Ishikawa (cell line): ENCODE results near the gene AHSP.

ENCODE experiments used
- CEBPB ChIP-seq: IDR thresholded peaks from 2 replicates; pipeline ENCODE4 v1.6.1; 2012
- CREB1 ChIP-seq: IDR thresholded peaks from 2 replicates; pipeline ENCODE4 v1.6.1; 2012; ENCODE audit warnings: low read depth
- EGR1 ChIP-seq: IDR thresholded peaks from 2 replicates; pipeline ENCODE4 v1.6.1; 2012
- EP300 ChIP-seq: IDR thresholded peaks from 2 replicates; pipeline ENCODE4 v1.6.1; 2012; ENCODE audit warnings: borderline replicate concordance
- FOXM1 ChIP-seq: IDR thresholded peaks from 2 replicates; pipeline ENCODE4 v1.6.1; 2012; ENCODE audit warnings: low read depth, borderline replicate concordance
- NFIC ChIP-seq: IDR thresholded peaks from 2 replicates; pipeline ENCODE4 v1.6.1; 2012
- RAD21 ChIP-seq: IDR thresholded peaks from 2 replicates; pipeline ENCODE4 v1.6.1; 2012; ENCODE audit warnings: low read depth
- TAF1 ChIP-seq: IDR thresholded peaks from 2 replicates; pipeline ENCODE4 v1.6.1; 2012; ENCODE audit warnings: low read depth, mild to moderate bottlenecking
- TCF12 ChIP-seq: IDR thresholded peaks from 2 replicates; pipeline ENCODE4 v1.6.1; 2012; ENCODE audit warnings: low read depth
- TEAD4 ChIP-seq: IDR thresholded peaks from 2 replicates; pipeline ENCODE4 v1.6.1; 2012
- YY1 ChIP-seq: IDR thresholded peaks from 2 replicates; pipeline ENCODE4 v1.6.1; 2012; ENCODE audit warnings: low read depth
- ZBTB7A ChIP-seq: IDR thresholded peaks from 2 replicates; pipeline ENCODE4 v1.6.1; 2012; ENCODE audit warnings: low read depth
- TF ChIP-seq, protein P1 (sequence below): IDR thresholded peaks from 2 replicates; pipeline ENCODE4 v1.6.1; 2012; ENCODE audit warnings: low read depth, mild to moderate bottlenecking
- TF ChIP-seq, protein P2 (sequence below): IDR thresholded peaks from 2 replicates; pipeline ENCODE4 v1.6.1; 2012
- TF ChIP-seq, protein P3 (sequence below): IDR thresholded peaks from 2 replicates; pipeline ENCODE4 v1.6.1; 2012

The AHSP gene

DNA sequence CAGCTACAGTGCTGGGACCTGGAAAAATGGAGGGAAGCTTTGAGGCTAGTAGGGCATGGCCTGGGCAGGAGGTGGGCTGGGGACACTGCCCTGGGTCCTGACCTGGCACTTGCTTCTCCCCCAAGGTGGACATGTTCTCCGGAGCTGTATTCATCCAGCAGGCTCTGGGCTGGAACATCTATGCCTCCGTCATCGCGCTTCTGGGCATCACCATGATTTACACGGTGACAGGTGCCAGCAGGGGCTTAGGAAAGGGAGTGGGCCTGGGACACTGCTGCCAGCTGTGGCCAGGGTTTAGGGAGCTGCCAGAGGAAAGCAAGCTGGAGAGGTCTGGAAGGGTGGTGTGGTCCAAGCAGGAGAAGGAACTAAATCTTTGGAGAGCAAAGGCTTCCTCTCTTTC, 41.7 kb upstream of the AHSP start:
- TF ChIP-seq, protein P1, sequence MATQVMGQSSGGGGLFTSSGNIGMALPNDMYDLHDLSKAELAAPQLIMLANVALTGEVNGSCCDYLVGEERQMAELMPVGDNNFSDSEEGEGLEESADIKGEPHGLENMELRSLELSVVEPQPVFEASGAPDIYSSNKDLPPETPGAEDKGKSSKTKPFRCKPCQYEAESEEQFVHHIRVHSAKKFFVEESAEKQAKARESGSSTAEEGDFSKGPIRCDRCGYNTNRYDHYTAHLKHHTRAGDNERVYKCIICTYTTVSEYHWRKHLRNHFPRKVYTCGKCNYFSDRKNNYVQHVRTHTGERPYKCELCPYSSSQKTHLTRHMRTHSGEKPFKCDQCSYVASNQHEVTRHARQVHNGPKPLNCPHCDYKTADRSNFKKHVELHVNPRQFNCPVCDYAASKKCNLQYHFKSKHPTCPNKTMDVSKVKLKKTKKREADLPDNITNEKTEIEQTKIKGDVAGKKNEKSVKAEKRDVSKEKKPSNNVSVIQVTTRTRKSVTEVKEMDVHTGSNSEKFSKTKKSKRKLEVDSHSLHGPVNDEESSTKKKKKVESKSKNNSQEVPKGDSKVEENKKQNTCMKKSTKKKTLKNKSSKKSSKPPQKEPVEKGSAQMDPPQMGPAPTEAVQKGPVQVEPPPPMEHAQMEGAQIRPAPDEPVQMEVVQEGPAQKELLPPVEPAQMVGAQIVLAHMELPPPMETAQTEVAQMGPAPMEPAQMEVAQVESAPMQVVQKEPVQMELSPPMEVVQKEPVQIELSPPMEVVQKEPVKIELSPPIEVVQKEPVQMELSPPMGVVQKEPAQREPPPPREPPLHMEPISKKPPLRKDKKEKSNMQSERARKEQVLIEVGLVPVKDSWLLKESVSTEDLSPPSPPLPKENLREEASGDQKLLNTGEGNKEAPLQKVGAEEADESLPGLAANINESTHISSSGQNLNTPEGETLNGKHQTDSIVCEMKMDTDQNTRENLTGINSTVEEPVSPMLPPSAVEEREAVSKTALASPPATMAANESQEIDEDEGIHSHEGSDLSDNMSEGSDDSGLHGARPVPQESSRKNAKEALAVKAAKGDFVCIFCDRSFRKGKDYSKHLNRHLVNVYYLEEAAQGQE: no peak
- TF ChIP-seq FOXM1: no peak
- TF ChIP-seq, protein P2, sequence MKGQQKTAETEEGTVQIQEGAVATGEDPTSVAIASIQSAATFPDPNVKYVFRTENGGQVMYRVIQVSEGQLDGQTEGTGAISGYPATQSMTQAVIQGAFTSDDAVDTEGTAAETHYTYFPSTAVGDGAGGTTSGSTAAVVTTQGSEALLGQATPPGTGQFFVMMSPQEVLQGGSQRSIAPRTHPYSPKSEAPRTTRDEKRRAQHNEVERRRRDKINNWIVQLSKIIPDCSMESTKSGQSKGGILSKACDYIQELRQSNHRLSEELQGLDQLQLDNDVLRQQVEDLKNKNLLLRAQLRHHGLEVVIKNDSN: no peak

DNA sequence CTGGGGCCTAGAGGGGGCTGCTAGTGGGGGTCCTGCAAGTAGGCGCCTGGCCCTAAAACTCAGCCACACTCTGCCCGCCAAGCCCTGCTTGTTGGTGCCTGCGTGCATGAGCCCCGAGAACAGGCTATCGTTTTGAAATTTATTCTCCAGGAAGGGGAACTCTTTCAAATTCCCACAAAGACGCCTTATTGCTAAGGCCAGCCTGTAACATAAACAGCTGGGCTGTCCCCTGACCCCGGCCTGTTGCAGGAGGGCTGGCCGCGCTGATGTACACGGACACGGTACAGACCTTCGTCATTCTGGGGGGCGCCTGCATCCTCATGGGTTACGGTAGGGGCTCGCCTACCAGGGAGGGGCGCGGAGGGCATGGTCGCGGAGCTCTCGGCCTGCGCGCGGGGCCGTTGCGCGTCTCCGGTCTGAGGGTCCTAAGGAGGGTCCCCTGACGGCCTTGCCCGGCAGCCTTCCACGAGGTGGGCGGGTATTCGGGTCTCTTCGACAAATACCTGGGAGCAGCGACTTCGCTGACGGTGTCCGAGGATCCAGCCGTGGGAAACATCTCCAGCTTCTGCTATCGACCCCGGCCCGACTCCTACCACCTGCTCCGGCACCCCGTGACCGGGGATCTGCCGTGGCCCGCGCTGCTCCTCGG, 40.5 kb upstream of the AHSP start:
- no peak for TF ChIP-seq YY1
- peak; percentile 62; the same call in 1 of the 2 replicates for TF ChIP-seq ZBTB7A

DNA sequence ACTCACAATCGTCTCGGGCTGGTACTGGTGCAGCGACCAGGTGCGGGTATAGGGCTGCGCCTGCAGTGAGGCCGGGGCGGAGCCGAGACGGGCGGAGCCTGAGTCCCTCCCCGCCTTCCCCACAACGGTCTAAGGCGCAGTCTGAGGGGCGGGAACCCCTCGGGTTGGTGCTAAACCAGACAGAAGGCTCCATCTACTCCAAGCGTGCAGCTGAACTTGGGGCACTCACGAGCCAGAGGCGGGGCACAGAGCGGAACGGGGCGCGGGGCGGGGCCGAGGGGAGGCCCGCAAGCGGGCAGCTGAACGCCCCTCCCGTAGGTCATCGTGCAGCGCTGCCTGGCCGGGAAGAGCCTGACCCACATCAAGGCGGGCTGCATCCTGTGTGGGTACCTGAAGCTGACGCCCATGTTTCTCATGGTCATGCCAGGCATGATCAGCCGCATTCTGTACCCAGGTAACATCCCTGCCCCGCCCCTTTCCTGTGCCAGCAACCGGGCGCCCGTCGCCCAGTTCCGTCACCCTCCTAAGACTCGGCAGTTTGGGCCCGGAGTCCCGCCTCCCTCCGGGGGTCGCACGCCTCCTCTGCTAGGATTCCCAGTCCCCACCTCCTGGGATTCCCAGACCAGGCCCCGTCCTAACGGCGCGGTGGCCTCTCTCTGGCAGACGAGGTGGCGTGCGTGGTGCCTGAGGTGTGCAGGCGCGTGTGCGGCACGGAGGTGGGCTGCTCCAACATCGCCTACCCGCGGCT, 39.8 kb upstream of the AHSP start:
- TF ChIP-seq EP300: no peak
- TF ChIP-seq TCF12: no peak
- no peak for TF ChIP-seq YY1
- TF ChIP-seq, protein P1: no peak
- TF ChIP-seq NFIC: no peak
- TF ChIP-seq FOXM1: no peak
- TF ChIP-seq EGR1: no peak
- TF ChIP-seq TAF1: no peak
- TF ChIP-seq, protein P3, sequence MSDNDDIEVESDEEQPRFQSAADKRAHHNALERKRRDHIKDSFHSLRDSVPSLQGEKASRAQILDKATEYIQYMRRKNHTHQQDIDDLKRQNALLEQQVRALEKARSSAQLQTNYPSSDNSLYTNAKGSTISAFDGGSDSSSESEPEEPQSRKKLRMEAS: no peak; the same call in 1 of the 2 replicates
- TF ChIP-seq TEAD4: no peak
- TF ChIP-seq ZBTB7A: no peak
- TF ChIP-seq RAD21: no peak
- no peak for TF ChIP-seq CEBPB
- TF ChIP-seq CREB1: no peak
- TF ChIP-seq, protein P2: no peak

DNA sequence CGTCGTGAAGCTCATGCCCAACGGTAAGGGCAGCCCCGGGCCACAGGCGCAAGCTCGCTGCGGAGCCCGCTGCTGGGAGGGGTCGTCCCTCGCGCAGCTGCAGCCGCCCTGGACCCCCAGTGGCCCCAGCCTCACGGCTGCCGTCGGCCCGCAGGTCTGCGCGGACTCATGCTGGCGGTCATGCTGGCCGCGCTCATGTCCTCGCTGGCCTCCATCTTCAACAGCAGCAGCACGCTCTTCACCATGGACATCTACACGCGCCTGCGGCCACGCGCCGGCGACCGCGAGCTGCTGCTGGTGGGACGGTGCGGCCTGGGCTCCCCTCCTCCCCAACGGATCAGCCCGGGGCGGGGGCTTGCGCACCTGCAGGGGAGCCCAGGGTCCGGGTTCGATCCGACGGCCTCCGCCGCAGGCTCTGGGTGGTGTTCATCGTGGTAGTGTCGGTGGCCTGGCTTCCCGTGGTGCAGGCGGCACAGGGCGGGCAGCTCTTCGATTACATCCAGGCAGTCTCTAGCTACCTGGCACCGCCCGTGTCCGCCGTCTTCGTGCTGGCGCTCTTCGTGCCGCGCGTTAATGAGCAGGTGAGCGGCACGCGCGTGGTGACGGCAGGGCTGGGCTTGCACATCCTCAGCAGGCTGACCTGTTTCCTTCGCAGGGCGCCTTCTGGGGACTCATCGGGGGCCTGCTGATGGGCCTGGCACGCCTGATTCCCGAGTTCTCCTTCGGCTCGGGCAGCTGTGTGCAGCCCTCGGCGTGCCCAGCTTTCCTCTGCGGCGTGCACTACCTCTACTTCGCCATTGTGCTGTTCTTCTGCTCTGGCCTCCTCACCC, 39.0 kb upstream of the AHSP start:
- no peak for TF ChIP-seq TEAD4
- no peak for TF ChIP-seq RAD21
- no peak for TF ChIP-seq CREB1
- TF ChIP-seq, protein P3: no peak
- no peak for TF ChIP-seq TAF1
- TF ChIP-seq YY1: no peak
- TF ChIP-seq EGR1: no peak
- TF ChIP-seq, protein P2: no peak
- no peak for TF ChIP-seq ZBTB7A
- no peak for TF ChIP-seq TCF12
- TF ChIP-seq NFIC: no peak
- no peak for TF ChIP-seq CEBPB
- TF ChIP-seq FOXM1: no peak
- TF ChIP-seq, protein P1: no peak
- no peak for TF ChIP-seq EP300
